Prostate gland (tissue), 2 donors: ENCODE results near the gene DRAM2. TPM values are rescaled to one million over a fixed set of nuclear protein-coding genes. Genes with fewer than 3 reads are reported as not detected.
"Not testable (repeated sequence)": the region's sequence is repeated elsewhere in the genome, so short reads cannot be mapped to it uniquely, and the experiment has no call there.

ENCODE experiments used
- DNase-seq: peaks from one replicate; pipeline ENCODE4 v3.0.0-alpha.2; 2019; ENCODE audit warnings: low spot score
- H3K27ac ChIP-seq, 2 donors: fragments of 200-600 bp; sonication (generic); 2 replicates each; pipeline ENCODE4 v1.5.1; 2017 to 2019
- H3K27me3 ChIP-seq: fragments of 200-600 bp; sonication (generic); replicated peaks from 2 replicates; pipeline ENCODE4 v1.5.1; 2019; ENCODE audit not compliant: insufficient read depth
- H3K36me3 ChIP-seq, 2 donors: fragments of 200-600 bp; sonication (generic); 1 replicate in 1 of 2; 2 replicates in 1 of 2; pipeline versions ENCODE4 v1.5.1 to v1.8.1; 2017 to 2019
- H3K4me1 ChIP-seq: fragments of 200-600 bp; sonication (generic); replicated peaks from 2 replicates; pipeline ENCODE4 v1.5.1; 2019
- H3K4me3 ChIP-seq, 2 donors: fragments of 200-600 bp; sonication (generic); 2 replicates each; pipeline ENCODE4 v1.5.1; 2017 to 2019
- H3K9me3 ChIP-seq: fragments of 200-600 bp; sonication (generic); 2 replicates; pipeline ENCODE4 v1.5.1; 2017
- CTCF ChIP-seq, 4 experiments: fragments of 200-600 bp in 2 of 4; fragments of 450-650 bp in 2 of 4; sonication (generic) in 2 of 4; IDR thresholded peaks; 1 replicate in 3 of 4; 2 replicates in 1 of 4; pipeline ENCODE4 v1.5.1; 2016 to 2019; ENCODE audit warnings: antibody characterized with exemption in 4 of 4, mild to moderate bottlenecking in 2 of 4, moderate library complexity in 2 of 4
- POLR2A ChIP-seq: fragments of 450-650 bp; IDR thresholded peaks from one replicate; pipeline ENCODE4 v1.6.1; 2016; ENCODE audit warnings: antibody characterized with exemption, mild to moderate bottlenecking
- POLR2AphosphoS5 ChIP-seq: sonication (generic); formaldehyde crosslinking; IDR thresholded peaks from one replicate; pipeline ENCODE4 v1.6.1; 2017; ENCODE audit warnings: antibody characterized with exemption
- WGBS: methylation state at CpG from one replicate; pipeline ENCODE4 v1.1.5; 2018; 5-methylcytosine and 5-hydroxymethylcytosine counted together
- intact Hi-C: fragments of 100-400 bp; cut with DNase I; formaldehyde crosslinking; loops from one replicate; pipeline ENCODE4 v1.14.2; 2022
- total RNA-seq, 2 donors: library from RNA; depleted of rRNA; stranded (reverse); fragments of >200 nt; gene quantifications; one replicate each; pipeline ENCODE4 v1.1.0, GENCODE V29; 2016

The DRAM2 gene
- total RNA-seq, 2 donors from 2014 or later = 33.3 to 47.8 TPM

GRCh38 chr1:111101854-111102642, 37.8 kb downstream of the DRAM2 start:
- Histone ChIP-seq H3K4me1 (no peaks in the 10 kb centered on the region), H3K36me3 (no peaks in the 10 kb centered on the region), H3K27me3 (no peaks in the 10 kb centered on the region), H3K4me3 (no peak overlapping the region), H3K9me3 (no peaks in the 10 kb centered on the region), H3K27ac (no peak overlapping the region)
- no peak for DNase-seq
- TF ChIP-seq CTCF (IDR thresholded peaks at IDR 0.05) = no peak
- TF ChIP-seq POLR2AphosphoS5 = no peak
- no peak for TF ChIP-seq POLR2A
- WGBS = 94% methylated on average over 5 of the region's 5 CpGs
- intact Hi-C loops = no loop called here

- Histone ChIP-seq H3K9me3 (no peaks in the 10 kb centered on the region), H3K4me1 (no peaks in the 10 kb centered on the region), H3K36me3 (no peaks in the 10 kb centered on the region), H3K27me3 (no peaks in the 10 kb centered on the region), H3K4me3 (no peak overlapping the region), H3K27ac (no peak overlapping the region)
- no peak for DNase-seq
- TF ChIP-seq POLR2A (no peak), CTCF (IDR thresholded peaks at IDR 0.05) (no peak), POLR2AphosphoS5 (no peak)
- intact Hi-C loops = no loop called here
- WGBS = 89% methylated on average over 1 of the region's 1 CpG
Observed at GRCh38 chr1:111099289-111099688, 40.6 kb downstream of the DRAM2 start.

- no peak overlapping the region for H3K27ac ChIP-seq
- no peaks in the 10 kb centered on the region for H3K27me3 ChIP-seq
- no peak overlapping the region for H3K4me3 ChIP-seq
- no peak for TF ChIP-seq POLR2A
- TF ChIP-seq POLR2AphosphoS5 = no peak
- TF ChIP-seq CTCF (IDR thresholded peaks at IDR 0.05) = no peak
- intact Hi-C loops = no loop called here
- no peak for DNase-seq
- no peaks in the 10 kb centered on the region for H3K4me1 ChIP-seq
- no peaks in the 10 kb centered on the region for H3K36me3 ChIP-seq
- no peaks in the 10 kb centered on the region for H3K9me3 ChIP-seq
- 88% methylated on average over 2 of the region's 2 CpGs for WGBS
Observed at GRCh38 chr1:111097356-111098099, 42.4 kb downstream of the DRAM2 start.

- H3K4me1 ChIP-seq = not testable (repeated sequence)
Observed at GRCh38 chr1:111095421-111095820, 44.5 kb downstream of the DRAM2 start.

GRCh38 chr1:111089638-111090037, 50.3 kb downstream of the DRAM2 start:
- no peaks in the 10 kb centered on the region for H3K4me1 ChIP-seq
- H3K9me3 ChIP-seq = no peaks in the 10 kb centered on the region
- no peaks in the 10 kb centered on the region for H3K36me3 ChIP-seq
- intact Hi-C loops = no loop called here
- H3K27me3 ChIP-seq = no peaks in the 10 kb centered on the region
- no peak overlapping the region for H3K27ac ChIP-seq
- no peak for TF ChIP-seq CTCF (IDR thresholded peaks at IDR 0.05)
- TF ChIP-seq POLR2AphosphoS5 = no peak
- TF ChIP-seq POLR2A = no peak
- no peak overlapping the region for H3K4me3 ChIP-seq
- DNase-seq = no peak

More at GRCh38 chr1:111095421-111095820, 44.5 kb downstream of the DRAM2 start:
- intact Hi-C loops, H3K27ac ChIP-seq, H3K36me3 ChIP-seq, H3K4me3 ChIP-seq, H3K9me3 ChIP-seq, H3K27me3 ChIP-seq, DNase-seq: not testable (repeated sequence)
- 88% methylated on average over 3 of the region's 3 CpGs for WGBS
